ENCODE data around the gene TMEM170B.

TMEM170B gene

GRCh38 chr6:11613858-11614257 lies 76.3 kb downstream of the TMEM170B start:
- no peak overlapping the region for H3K9ac ChIP-seq (ENCODE audit: low read length)
- no peaks in the 10 kb centered on the region for H3K79me2 ChIP-seq (ENCODE audit: low read length)
- H2AFZ ChIP-seq (ENCODE audit: low read length): no peak overlapping the region
- TF ChIP-seq CTCF (IDR thresholded peaks at IDR 0.05; ENCODE audit: low read length) (no peak), EZH2phosphoT487 (IDR thresholded peaks at IDR 0.05; ENCODE audit: low read length) (no peak), EZH2 (optimal IDR thresholded peaks at IDR 0.05; ENCODE audit: low read depth, low read length) (no peak)
- H3K4me3 ChIP-seq (ENCODE audit: low read length): no peak overlapping the region
- H3K27ac ChIP-seq (ENCODE audit: low read length): no peak overlapping the region
- no peaks in the 10 kb centered on the region for H3K9me3 ChIP-seq (replicated peaks; ENCODE audit: insufficient read depth, low read length)
- no peak overlapping the region for H3K4me2 ChIP-seq (ENCODE audit: low read depth, low read length)
- no peaks in the 10 kb centered on the region for H3K36me3 ChIP-seq (replicated peaks; ENCODE audit: insufficient read depth, low read length)
- H4K20me1 ChIP-seq (ENCODE audit: insufficient read depth, low read length): no peaks in the 10 kb centered on the region
- H3K4me1 ChIP-seq (ENCODE audit: low read length): no peaks in the 10 kb centered on the region
- no peaks in the 10 kb centered on the region for H3F3A ChIP-seq (ENCODE audit: insufficient read depth, low read length)
- DNase-seq: no peak
- H3K27me3 ChIP-seq (replicated peaks; ENCODE audit: insufficient read depth, low read length): no peaks in the 10 kb centered on the region
- H3K9me2 ChIP-seq (replicated peaks; ENCODE audit: insufficient read depth, low read length): no peaks in the 10 kb centered on the region

- no peaks in the 10 kb centered on the region for H4K20me1 ChIP-seq (ENCODE audit: insufficient read depth, low read length)
- no peak for DNase-seq
- TF ChIP-seq CTCF (IDR thresholded peaks at IDR 0.05; ENCODE audit: low read length) (no peak), EZH2phosphoT487 (IDR thresholded peaks at IDR 0.05; ENCODE audit: low read length) (no peak), EZH2 (optimal IDR thresholded peaks at IDR 0.05; ENCODE audit: low read depth, low read length) (no peak)
These were observed 77.1 kb downstream of the TMEM170B start for GRCh38 chr6:11614534-11615213.

GRCh38 chr6:11615214-11615602 lies 77.7 kb downstream of the TMEM170B start:
- H3K4me2 ChIP-seq (ENCODE audit: low read depth, low read length): no peak overlapping the region
- no peaks in the 10 kb centered on the region for H3K9me2 ChIP-seq (replicated peaks; ENCODE audit: insufficient read depth, low read length)
- no peaks in the 10 kb centered on the region for H3K79me2 ChIP-seq (ENCODE audit: low read length)
- H3K4me1 ChIP-seq (ENCODE audit: low read length): no peaks in the 10 kb centered on the region
- H3F3A ChIP-seq (ENCODE audit: insufficient read depth, low read length): no peaks in the 10 kb centered on the region
- H2AFZ ChIP-seq (ENCODE audit: low read length): no peak overlapping the region
- H3K27me3 ChIP-seq (replicated peaks; ENCODE audit: insufficient read depth, low read length): no peaks in the 10 kb centered on the region
- H3K9me3 ChIP-seq (replicated peaks; ENCODE audit: insufficient read depth, low read length): no peaks in the 10 kb centered on the region
- H3K27ac ChIP-seq (ENCODE audit: low read length): no peak overlapping the region
- no peak for TF ChIP-seq EZH2phosphoT487 (IDR thresholded peaks at IDR 0.05; ENCODE audit: low read length)
- no peak for TF ChIP-seq CTCF (IDR thresholded peaks at IDR 0.05; ENCODE audit: low read length)
- no peak for TF ChIP-seq EZH2 (optimal IDR thresholded peaks at IDR 0.05; ENCODE audit: low read depth, low read length)
- no peak for DNase-seq
- H3K36me3 ChIP-seq (replicated peaks; ENCODE audit: insufficient read depth, low read length): no peaks in the 10 kb centered on the region
- no peak overlapping the region for H3K9ac ChIP-seq (ENCODE audit: low read length)
- no peaks in the 10 kb centered on the region for H4K20me1 ChIP-seq (ENCODE audit: insufficient read depth, low read length)
- H3K4me3 ChIP-seq (ENCODE audit: low read length): no peak overlapping the region

More at GRCh38 chr6:11614534-11615213, 77.1 kb downstream of the TMEM170B start:
- Histone ChIP-seq H3K9me2 (replicated peaks; ENCODE audit: insufficient read depth, low read length) (no peaks in the 10 kb centered on the region), H3K27me3 (replicated peaks; ENCODE audit: insufficient read depth, low read length) (no peaks in the 10 kb centered on the region), H2AFZ (ENCODE audit: low read length) (no peak overlapping the region), H3K4me2 (ENCODE audit: low read depth, low read length) (no peak overlapping the region), H3K4me1 (ENCODE audit: low read length) (no peaks in the 10 kb centered on the region), H3K9ac (ENCODE audit: low read length) (no peak overlapping the region), H3K4me3 (ENCODE audit: low read length) (no peak overlapping the region), H3F3A (ENCODE audit: insufficient read depth, low read length) (no peaks in the 10 kb centered on the region), H3K36me3 (replicated peaks; ENCODE audit: insufficient read depth, low read length) (no peaks in the 10 kb centered on the region), H3K27ac (ENCODE audit: low read length) (no peak overlapping the region), H3K9me3 (replicated peaks; ENCODE audit: insufficient read depth, low read length) (no peaks in the 10 kb centered on the region), H3K79me2 (ENCODE audit: low read length) (no peaks in the 10 kb centered on the region)
